ENCODE measurements around the gene KCNIP1.

Gene KCNIP1

GRCh38 chr5:170524576-170524975 is 20.8 kb downstream of the KCNIP1 start (continued):
- TF ChIP-seq ZNF398 (tag by site-specific recombination; IDR thresholded peaks at IDR 0.05) (no peak), ZNF670 (tag by site-specific recombination; IDR thresholded peaks at IDR 0.05; ENCODE audit: low read depth) (no peak), TRIM28 (IDR thresholded peaks at IDR 0.05; ENCODE audit: borderline replicate concordance, low read length) (no peak), ZNF704 (tag by site-specific recombination; IDR thresholded peaks at IDR 0.05) (no peak), ZNF426 (tag by site-specific recombination; IDR thresholded peaks at IDR 0.05) (no peak), ZNF2 (tag by site-specific recombination; IDR thresholded peaks at IDR 0.05) (no peak), ZNF132 (tag by site-specific recombination; IDR thresholded peaks at IDR 0.05; ENCODE audit: borderline replicate concordance) (no peak), ZNF747 (tag by site-specific recombination; IDR thresholded peaks at IDR 0.05) (no peak)

- no peak overlapping the region for H3K4me3 ChIP-seq (ENCODE audit: low read depth, low read length)
- ChIA-PET POLR2A (no interaction called here), CTCF (no interaction called here)
- H3K9me3 ChIP-seq (ENCODE audit: control insufficient read depth, insufficient read depth, low read depth, low read length): no peaks in the 10 kb centered on the region
- no peaks in the 10 kb centered on the region; the same call in 1 of the 2 replicates for H3K4me1 ChIP-seq (ENCODE audit: control insufficient read depth, insufficient read depth, low read length)
- no peaks in the 10 kb centered on the region for H3K36me3 ChIP-seq (ENCODE audit: control insufficient read depth in 2 of 2, insufficient read depth in 1 of 2, low read length in 2 of 2)
- TF ChIP-seq ZNF146 (tag by site-specific recombination; IDR thresholded peaks at IDR 0.05) (no peak), ZXDB (tag by site-specific recombination; IDR thresholded peaks at IDR 0.05) (no peak), TCF7L2 (IDR thresholded peaks at IDR 0.05; ENCODE audit: borderline replicate concordance, low read depth, low read length) (no peak), KLF17 (tag by site-specific recombination; IDR thresholded peaks at IDR 0.05) (no peak), ZNF610 (tag by site-specific recombination; IDR thresholded peaks at IDR 0.05; ENCODE audit: borderline replicate concordance) (no peak), ZBTB20 (tag by site-specific recombination; IDR thresholded peaks at IDR 0.05) (no peak), ZBTB6 (tag by site-specific recombination; IDR thresholded peaks at IDR 0.05) (no peak), SP3 (tag by site-specific recombination; IDR thresholded peaks at IDR 0.05) (no peak), BCL6B (tag by site-specific recombination; IDR thresholded peaks at IDR 0.05) (no peak), KLF10 (tag by site-specific recombination; IDR thresholded peaks at IDR 0.05) (no peak), ZNF184 (tag by site-specific recombination; IDR thresholded peaks at IDR 0.05) (no peak), ZNF433 (tag by site-specific recombination; IDR thresholded peaks at IDR 0.05; ENCODE audit: low read depth) (no peak), OVOL3 (tag by site-specific recombination; IDR thresholded peaks at IDR 0.05) (no peak), ZNF24 (tag by site-specific recombination; IDR thresholded peaks at IDR 0.05) (no peak), ZNF404 (tag by site-specific recombination; IDR thresholded peaks at IDR 0.05) (no peak), AEBP2 (tag by site-specific recombination; IDR thresholded peaks at IDR 0.05; ENCODE audit: borderline replicate concordance) (no peak), ZNF843 (tag by site-specific recombination; IDR thresholded peaks at IDR 0.05) (no peak), KLF7 (tag by site-specific recombination; IDR thresholded peaks at IDR 0.05; ENCODE audit: borderline replicate concordance) (no peak)
- no peak overlapping the region for H3K27ac ChIP-seq (ENCODE audit: extremely low read depth, low read depth, low read length)
Observed at GRCh38 chr5:170525470-170526211, 21.8 kb downstream of the KCNIP1 start.

Measured in HEK293 (cell line).